NCI-H1694 (cell line): ENCODE measurements around the gene MCTP1.
A peak's percentile ranks its signal among the peaks of the same experiment; 100 is the strongest.

Source experiments
- DNase-seq: peaks from one replicate; lab custom pipeline; 2025; lab: John Stamatoyannopoulos, UW

MCTP1 gene

DNA sequence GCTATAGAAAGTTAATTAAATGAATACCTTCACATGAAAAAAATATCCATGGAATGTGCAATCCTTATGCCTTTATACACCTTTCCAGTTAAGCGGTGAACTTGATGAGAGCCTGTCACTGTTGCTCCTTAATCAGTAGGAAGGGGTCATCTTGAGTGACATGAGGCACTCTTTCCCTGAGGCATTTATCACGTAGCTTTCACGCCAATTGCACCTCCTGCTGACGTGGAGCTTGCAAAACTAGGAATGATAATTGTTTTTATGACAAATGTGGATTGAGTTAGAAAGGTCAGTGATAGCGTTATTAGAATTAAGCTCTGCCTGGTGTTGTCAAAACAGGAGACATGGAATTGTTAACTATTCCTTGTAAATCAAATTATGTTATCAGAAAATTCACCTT, 586.7 kb downstream of the MCTP1 start:
- DNase-seq, result no peak

DNA sequence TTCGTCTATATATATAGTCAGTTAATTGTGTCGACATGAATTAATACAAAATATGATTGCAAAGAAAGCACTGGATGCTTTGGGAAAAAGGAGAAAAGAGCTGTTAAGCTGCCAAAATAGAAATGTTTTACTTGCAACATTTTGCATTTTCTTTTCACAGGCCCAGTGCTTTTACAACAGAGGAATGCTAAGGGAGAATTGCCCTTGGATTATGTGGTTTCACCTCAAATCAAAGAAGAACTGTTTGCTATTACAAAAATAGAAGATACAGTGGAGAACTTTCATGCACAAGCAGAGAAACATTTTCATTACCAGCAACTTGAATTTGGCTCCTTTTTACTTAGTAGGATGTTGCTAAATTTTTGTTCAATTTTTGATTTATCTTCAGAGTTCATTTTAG, 590.2 kb downstream of the MCTP1 start:
- no peak for DNase-seq

- no peak for DNase-seq
These were observed 591.0 kb downstream of the MCTP1 start for GRCh38 chr5:94693845-94694370.

DNA sequence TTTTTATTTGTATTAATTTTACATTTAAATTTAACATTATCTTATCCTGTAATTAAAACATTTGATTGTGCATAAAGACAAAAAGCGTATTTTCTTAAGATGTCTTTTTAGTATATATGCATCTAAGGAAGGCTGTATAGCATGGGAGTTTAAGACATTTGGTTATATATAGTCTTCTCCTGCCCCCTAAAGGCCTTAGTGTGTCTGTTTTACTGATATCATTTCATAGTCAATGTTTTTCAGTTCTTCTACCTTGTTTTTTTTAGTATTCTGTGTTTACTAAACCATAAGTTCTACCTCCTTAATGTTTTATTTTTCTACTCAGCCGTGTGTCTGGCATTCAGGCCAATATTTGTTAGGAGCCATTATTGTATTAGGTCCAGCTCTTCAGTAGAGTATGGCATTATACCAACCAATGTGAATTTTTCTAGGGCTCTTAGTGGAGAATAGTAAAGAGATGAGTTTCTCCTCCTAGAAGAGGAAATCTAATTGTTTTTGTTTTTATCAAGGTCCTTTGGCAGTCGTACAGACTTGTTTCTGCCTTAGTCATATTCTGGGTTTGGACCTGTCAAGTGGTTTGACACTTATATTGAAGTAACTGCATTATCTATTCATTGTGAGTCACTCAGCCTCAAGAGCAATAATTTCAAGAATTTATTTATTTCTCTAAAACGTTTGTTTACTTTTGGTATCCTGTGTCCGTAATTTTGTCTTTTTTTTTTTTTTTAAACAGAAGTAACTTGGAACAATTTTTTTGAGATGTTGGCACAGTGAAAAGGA, 591.7 kb downstream of the MCTP1 start:
- peak; percentile 45 for DNase-seq

DNA sequence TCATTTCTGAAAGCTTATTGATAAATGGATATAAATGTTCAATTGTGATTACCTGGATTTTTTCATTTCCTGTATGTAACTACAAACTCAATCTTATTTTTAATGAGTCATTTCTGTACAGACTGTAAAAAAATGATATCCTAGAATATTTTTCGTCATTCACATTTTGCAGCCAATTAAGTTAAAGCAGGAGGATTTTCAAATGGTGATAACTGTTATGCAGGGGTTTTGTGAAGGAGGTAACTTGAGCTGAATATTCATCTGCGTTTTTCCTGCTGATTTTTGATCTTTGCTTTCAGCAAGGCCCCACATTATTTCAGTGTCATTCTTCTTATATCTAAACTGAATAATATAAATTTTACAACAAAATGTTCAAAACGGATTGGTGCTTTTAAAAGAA, 592.3 kb downstream of the MCTP1 start:
- no peak for DNase-seq

GRCh38 chr5:94691949-94692348, 592.9 kb downstream of the MCTP1 start:
- no peak for DNase-seq

GRCh38 chr5:94691291-94691690, 593.6 kb downstream of the MCTP1 start:
- DNase-seq, result peak; percentile 30

DNA sequence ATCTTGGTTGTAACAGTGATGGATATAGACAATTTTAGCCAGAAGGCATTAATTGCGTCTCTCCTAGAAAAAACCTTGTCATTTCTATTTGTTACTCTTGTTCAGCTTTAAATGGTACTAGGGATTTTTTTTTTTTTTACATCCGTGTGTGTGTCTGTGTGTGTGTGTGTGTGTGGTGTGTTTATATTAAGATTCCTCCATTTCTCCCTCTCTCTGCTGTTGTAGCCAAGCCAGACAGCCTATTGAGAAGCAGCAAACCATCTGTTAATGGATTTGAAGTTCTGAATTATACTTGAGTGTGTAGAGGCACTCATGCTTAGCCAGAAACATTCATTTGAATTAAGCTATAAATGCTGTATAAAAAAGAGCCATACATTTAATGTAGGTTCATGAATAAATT, 594.1 kb downstream of the MCTP1 start:
- DNase-seq, result no peak

DNA sequence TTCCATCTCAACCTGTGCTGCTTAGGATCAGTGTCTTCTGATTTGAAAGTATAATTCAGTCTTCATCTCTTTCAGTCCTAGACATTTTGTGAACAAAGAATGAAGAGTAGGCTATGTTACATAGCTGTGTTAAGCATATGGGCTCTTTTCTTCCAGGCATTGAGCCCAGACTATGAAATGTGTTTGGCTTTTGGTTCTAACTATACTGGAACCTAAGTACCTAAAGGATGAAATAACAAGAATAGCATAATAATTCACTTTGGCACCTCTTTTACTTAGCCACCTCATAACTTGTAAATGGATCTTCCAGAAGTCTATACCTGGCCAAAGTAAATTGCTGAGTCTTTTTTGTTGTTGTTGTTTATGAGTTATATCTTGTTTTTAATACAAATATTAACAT, 595.0 kb downstream of the MCTP1 start:
- peak; percentile 5 for DNase-seq

DNA sequence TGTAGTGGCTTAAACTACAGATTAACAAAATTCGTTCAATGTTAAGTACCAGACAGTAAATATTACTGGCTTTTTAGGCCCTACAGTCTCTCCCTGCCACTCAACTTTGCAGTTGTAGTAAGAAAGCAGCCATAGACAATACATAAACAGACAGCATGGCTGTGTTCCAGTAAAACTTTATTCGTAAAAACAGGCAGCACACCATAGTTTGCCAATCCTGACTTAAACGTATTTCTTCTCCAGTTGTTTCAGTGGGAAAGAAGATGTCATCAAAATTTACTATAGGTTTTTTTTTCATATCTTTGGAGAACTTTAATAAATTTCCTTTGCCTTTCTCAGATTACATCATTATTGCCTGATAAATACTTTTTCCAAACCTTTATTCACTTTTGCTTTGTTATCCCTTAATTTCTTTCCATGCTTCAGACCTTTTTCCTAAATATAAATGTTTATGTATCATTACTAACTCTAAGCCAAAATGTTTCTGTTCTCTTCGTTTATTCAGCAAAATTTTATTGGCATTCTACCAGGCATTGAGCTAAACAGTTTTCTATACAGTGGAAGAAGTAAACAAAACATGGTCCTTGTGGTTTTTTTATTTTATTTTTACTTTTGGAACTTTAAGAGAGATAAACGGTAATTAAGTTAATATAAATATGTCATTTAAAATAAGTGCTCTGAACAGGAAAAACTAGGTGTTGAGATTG, 601.9 kb downstream of the MCTP1 start:
- no peak for DNase-seq

DNA sequence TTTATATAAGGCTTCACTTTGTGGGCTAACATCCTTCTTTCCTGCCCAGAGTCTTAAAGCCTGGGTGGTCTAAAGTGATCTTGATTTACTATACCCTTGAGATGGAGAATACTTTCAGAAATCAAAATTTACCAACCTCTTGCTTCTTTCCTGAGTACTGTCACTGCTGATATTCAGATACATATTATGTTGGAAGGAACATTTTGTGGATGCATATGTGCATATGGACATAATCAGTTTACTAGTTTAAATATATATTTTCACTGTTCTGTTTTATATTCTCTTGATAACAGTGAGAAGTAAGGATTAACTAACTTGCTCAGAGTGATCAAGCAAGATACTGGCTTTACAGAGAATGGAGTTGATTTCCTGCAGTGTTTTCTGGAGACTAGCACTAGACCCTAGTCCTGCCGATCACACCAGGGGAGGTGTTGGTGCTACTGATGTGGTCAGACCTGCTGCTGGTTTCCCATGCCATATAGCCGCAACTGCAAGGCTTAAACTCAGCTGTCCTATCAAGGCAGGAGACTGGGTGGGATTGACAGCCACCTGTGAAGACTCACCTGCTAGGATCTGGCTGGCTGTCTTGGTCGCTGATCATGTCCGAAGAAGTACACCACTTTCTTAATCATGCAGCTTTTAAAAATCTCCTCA, 608.8 kb downstream of the MCTP1 start:
- no peak for DNase-seq

- no peak for DNase-seq
These were observed 610.2 kb downstream of the MCTP1 start for GRCh38 chr5:94674490-94675382.

DNA sequence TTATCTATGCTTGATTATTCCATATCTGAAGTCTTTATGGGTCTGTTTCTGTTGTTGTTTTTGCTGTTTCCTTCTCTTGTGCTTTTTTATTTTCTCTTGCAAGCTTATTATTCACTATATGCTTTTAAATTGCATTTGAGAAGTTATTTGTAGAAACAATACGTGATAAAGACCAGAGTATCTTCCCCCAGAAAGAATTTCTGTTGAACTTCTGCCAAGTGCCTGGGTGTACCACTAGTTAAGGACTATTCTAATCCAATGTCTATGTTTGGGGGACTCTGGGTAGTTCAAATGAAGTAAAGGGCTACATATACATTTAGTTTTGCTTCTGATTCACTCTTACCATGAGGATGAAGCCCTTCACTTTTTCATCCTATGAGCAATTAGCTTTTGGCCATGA, 612.1 kb downstream of the MCTP1 start:
- no peak for DNase-seq

GRCh38 chr5:94670726-94671125, 614.2 kb downstream of the MCTP1 start:
- DNase-seq, result no peak

DNA sequence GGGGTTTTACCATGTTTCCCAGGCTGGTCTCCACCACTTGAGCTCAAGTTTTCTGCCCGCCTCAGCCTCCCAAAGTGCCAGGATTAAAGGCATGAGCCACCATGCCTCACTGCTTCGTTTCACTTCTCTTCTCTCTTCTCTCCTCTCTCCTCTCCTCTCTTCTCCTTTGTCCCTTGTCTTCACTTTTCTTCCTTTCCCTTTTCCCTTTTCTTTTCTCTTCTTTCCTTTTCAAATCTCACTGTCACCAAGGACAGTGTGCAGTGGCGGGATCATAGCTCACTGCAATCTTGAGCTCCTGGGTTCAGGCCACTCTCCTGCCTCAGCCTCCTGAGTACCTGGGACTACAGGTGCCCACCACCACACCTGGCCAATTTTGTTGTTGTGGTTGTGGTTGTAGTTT, 617.0 kb downstream of the MCTP1 start:
- DNase-seq, result no peak

- no peak for DNase-seq
These were observed 623.8 kb downstream of the MCTP1 start for GRCh38 chr5:94661086-94661485.

GRCh38 chr5:94660506-94660905, 624.4 kb downstream of the MCTP1 start:
- no peak for DNase-seq

DNA sequence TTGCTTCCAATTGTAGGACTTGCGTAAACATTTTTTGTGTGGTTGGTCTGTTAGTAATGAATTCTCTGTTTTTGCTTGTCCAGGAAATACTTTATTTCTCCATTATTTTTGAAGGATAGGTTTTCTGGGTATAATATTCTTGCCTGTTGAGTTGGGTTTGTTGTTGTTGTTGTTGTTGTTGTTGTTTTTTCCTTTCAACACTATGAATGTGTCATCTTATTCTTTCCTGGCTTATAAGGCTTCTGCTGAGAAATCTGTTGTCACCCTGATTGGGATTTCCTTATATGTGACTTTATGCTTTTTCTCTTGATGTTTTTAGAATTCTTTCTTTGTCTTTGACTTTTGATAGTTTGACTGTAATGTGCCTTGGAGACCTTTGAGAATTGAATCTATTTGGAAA, 626.6 kb downstream of the MCTP1 start:
- no peak for DNase-seq
